MM.1S (cell line): Measurements from ENCODE around the gene TOGARAM2.
"Not testable (repeated sequence)": the region's sequence is repeated elsewhere in the genome, so short reads cannot be mapped to it uniquely, and the experiment has no call there.

ENCODE experiments used
- DNase-seq: peaks from one replicate; pipeline ENCODE4 v3.0.0-alpha.2; 2015
- H2AFZ ChIP-seq: fragments of 300-600 bp; sonication (generic); 2 replicates; pipeline ENCODE4 v1.6.0; 2016; ENCODE audit warnings: antibody characterized with exemption, low read length
- H3F3A ChIP-seq: fragments of 300-600 bp; sonication (generic); 2 replicates; pipeline ENCODE4 v1.6.1; 2016; ENCODE audit warnings: mild to moderate bottlenecking, antibody characterized with exemption, low read length, moderate library complexity, mixed read lengths; ENCODE audit not compliant: insufficient read depth
- H3K27ac ChIP-seq: fragments of 300-600 bp; sonication (generic); 2 replicates; pipeline ENCODE4 v1.5.1; 2016; ENCODE audit warnings: mild to moderate bottlenecking, low read length
- H3K27me3 ChIP-seq: fragments of 300-600 bp; sonication (generic); replicated peaks from 2 replicates; pipeline ENCODE4 v1.6.0; 2016; ENCODE audit warnings: low read length; ENCODE audit not compliant: insufficient read depth
- H3K36me3 ChIP-seq: fragments of 300-600 bp; sonication (generic); replicated peaks from 2 replicates; pipeline ENCODE4 v1.6.1; 2016; ENCODE audit warnings: mild to moderate bottlenecking, low read length, mixed read lengths; ENCODE audit not compliant: insufficient read depth
- H3K4me1 ChIP-seq: fragments of 300-600 bp; sonication (generic); 2 replicates; pipeline ENCODE4 v1.6.1; 2016; ENCODE audit warnings: low read length, mixed read lengths
- H3K4me2 ChIP-seq: fragments of 300-600 bp; sonication (generic); 2 replicates; pipeline ENCODE4 v1.6.0; 2016; ENCODE audit warnings: low read depth, low read length
- H3K4me3 ChIP-seq: fragments of 300-600 bp; sonication (generic); 2 replicates; pipeline ENCODE4 v1.5.1; 2016; ENCODE audit warnings: low read length, mixed read lengths
- H3K79me2 ChIP-seq: fragments of 300-600 bp; sonication (generic); 2 replicates; pipeline ENCODE4 v1.6.1; 2016; ENCODE audit warnings: mixed run types, low read length, mixed read lengths
- H3K9ac ChIP-seq: fragments of 300-600 bp; sonication (generic); 2 replicates; pipeline ENCODE4 v1.6.1; 2016; ENCODE audit warnings: low read length, mixed read lengths
- H3K9me2 ChIP-seq: fragments of 300-600 bp; sonication (generic); replicated peaks from 2 replicates; pipeline ENCODE4 v1.6.1; 2016; ENCODE audit warnings: mild to moderate bottlenecking, low read length, mixed read lengths; ENCODE audit not compliant: insufficient read depth
- H3K9me3 ChIP-seq: fragments of 300-600 bp; sonication (generic); replicated peaks from 2 replicates; pipeline ENCODE4 v1.6.1; 2016; ENCODE audit warnings: mild to moderate bottlenecking, low read length, mixed read lengths; ENCODE audit not compliant: insufficient read depth
- H4K20me1 ChIP-seq: fragments of 300-600 bp; sonication (generic); 2 replicates; pipeline ENCODE4 v1.6.1; 2016; ENCODE audit warnings: mild to moderate bottlenecking, low read length, moderate library complexity, mixed read lengths; ENCODE audit not compliant: insufficient read depth
- CTCF ChIP-seq: fragments of 300-600 bp; sonication (generic); IDR thresholded peaks from 2 replicates; pipeline ENCODE4 v1.5.1; 2016; ENCODE audit warnings: antibody characterized with exemption, low read length, mixed read lengths
- EZH2 ChIP-seq: fragments of 300-600 bp; sonication (generic); optimal IDR thresholded peaks from 2 replicates; pipeline ENCODE3; 2017; ENCODE audit warnings: low read depth, mild to moderate bottlenecking, antibody characterized with exemption, low read length, mixed read lengths
- EZH2phosphoT487 ChIP-seq: fragments of 300-600 bp; sonication (generic); IDR thresholded peaks from 2 replicates; pipeline ENCODE4 v1.6.1; 2018; ENCODE audit warnings: antibody characterized with exemption, low read length

The TOGARAM2 gene

GRCh38 chr2:29080886-29081743, 100.0 kb downstream of the TOGARAM2 start:
- Histone ChIP-seq H3K27me3 (no peaks in the 10 kb centered on the region), H3K4me3 (no peak overlapping the region), H3F3A (no peaks in the 10 kb centered on the region), H3K9me2 (no peaks in the 10 kb centered on the region), H3K79me2 (no peaks in the 10 kb centered on the region), H3K4me1 (no peaks in the 10 kb centered on the region), H3K27ac (no peak overlapping the region), H3K36me3 (no peaks in the 10 kb centered on the region), H3K9ac (no peak overlapping the region), H3K4me2 (no peak overlapping the region), H2AFZ (no peak overlapping the region), H3K9me3 (no peaks in the 10 kb centered on the region), H4K20me1 (no peaks in the 10 kb centered on the region)
- no peak for DNase-seq
- no peak for TF ChIP-seq EZH2phosphoT487
- no peak for TF ChIP-seq CTCF
- TF ChIP-seq EZH2: no peak

DNA sequence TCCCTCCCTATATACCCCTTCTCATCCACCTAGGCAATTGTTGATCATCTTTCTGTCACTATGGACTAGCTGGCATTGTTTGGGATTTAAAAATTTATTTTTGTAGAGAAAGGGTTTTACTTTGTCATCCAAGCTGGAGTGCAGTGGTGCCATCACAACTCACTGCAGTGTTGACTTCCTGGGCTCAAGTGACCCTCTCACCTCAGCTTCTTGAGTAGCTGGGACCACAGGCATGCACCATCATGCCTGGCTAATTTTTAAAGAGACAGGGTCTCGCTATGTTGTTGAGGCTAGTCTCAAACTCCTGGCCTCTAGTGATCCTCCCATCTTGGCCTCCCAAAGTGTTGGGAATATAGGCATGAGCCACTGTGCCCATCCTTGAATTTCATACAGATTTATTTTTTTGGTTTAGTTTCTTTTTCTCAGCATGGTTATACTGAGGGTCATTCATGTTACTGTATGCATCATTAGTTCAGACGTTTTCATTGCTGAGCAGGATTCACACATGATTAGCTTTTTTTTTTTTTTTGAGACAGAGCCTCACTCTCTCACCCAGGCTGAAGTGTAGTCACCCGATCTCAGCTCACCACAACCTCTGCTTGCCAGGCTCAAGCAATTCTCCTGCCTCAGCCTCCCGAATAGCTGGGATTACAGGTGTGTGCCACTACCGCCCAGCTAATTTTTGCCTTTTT, 101.9 kb downstream of the TOGARAM2 start:
- Histone ChIP-seq H3F3A (no peaks in the 10 kb centered on the region), H3K4me3 (no peak overlapping the region), H3K36me3 (no peaks in the 10 kb centered on the region), H3K9ac (no peak overlapping the region), H2AFZ (no peak overlapping the region), H3K27ac (no peak overlapping the region), H3K9me3 (no peaks in the 10 kb centered on the region), H3K4me2 (no peak overlapping the region), H3K27me3 (no peaks in the 10 kb centered on the region), H3K4me1 (no peaks in the 10 kb centered on the region), H4K20me1 (no peaks in the 10 kb centered on the region), H3K79me2 (no peaks in the 10 kb centered on the region), H3K9me2 (no peaks in the 10 kb centered on the region)
- no peak for DNase-seq
- no peak for TF ChIP-seq EZH2
- TF ChIP-seq EZH2phosphoT487: no peak
- TF ChIP-seq CTCF: no peak

DNA sequence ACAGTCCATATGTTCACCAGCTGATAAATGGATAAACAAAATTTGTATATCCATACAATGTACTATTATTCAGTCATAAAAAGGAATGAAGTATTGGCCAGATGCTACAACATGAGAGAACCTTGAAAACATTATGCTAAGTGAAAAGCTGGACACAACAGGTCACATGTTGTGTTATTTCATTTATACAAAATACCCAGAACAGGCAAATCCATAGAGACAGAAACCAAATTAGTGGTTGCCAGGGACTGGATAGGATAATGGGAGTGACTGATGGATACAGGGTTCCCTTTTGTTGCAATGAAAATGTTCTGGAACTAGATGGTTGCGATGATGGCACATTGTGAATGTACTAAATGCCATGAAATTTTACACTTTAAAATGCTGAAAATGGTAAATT, 103.5 kb downstream of the TOGARAM2 start:
- Histone ChIP-seq H3K4me1 (no peaks in the 10 kb centered on the region), H3K36me3 (no peaks in the 10 kb centered on the region), H3F3A (no peaks in the 10 kb centered on the region), H3K27ac (no peak overlapping the region), H2AFZ (no peak overlapping the region), H3K79me2 (no peaks in the 10 kb centered on the region), H3K9me3 (no peaks in the 10 kb centered on the region), H3K9me2 (no peaks in the 10 kb centered on the region), H3K4me2 (no peak overlapping the region), H4K20me1 (no peaks in the 10 kb centered on the region), H3K27me3 (no peaks in the 10 kb centered on the region), H3K4me3 (no peak overlapping the region), H3K9ac (no peak overlapping the region)
- DNase-seq: no peak
- no peak for TF ChIP-seq CTCF
- no peak for TF ChIP-seq EZH2
- TF ChIP-seq EZH2phosphoT487: no peak

GRCh38 chr2:29090311-29090710, 109.2 kb downstream of the TOGARAM2 start:
- H3K27me3 ChIP-seq, H3K27ac ChIP-seq, H2AFZ ChIP-seq, H4K20me1 ChIP-seq, H3K4me3 ChIP-seq, DNase-seq, H3K9me2 ChIP-seq, H3K9me3 ChIP-seq, H3K4me1 ChIP-seq, H3K79me2 ChIP-seq, H3F3A ChIP-seq, H3K9ac ChIP-seq, H3K4me2 ChIP-seq, H3K36me3 ChIP-seq: not testable (repeated sequence)
